Frontal cortex (tissue), 4 donors: ENCODE measurements around the gene SPDYE2B. TPM values are rescaled to one million over a fixed set of nuclear protein-coding genes. Genes with fewer than 3 reads are reported as not detected.
"Not testable (repeated sequence)": the region's sequence is repeated elsewhere in the genome, so short reads cannot be mapped to it uniquely, and the experiment has no call there.

ENCODE experiments used
- DNase-seq, 2 donors: peaks; one replicate each; pipeline ENCODE4 v3.0.0; 2012; ENCODE audit warnings: low spot score in 2 of 2
- FAIRE-seq: peaks from 2 replicates; lab custom pipeline; 2012; peaks lifted over from hg19 to GRCh38; lab: Jason Lieb, UNC
- total RNA-seq: library from RNA; depleted of rRNA; stranded (reverse); fragments of >200 nt; gene quantifications from one replicate; pipeline ENCODE4 v1.2.3, GENCODE V29; 2014
- donor health status: control.
- donor health status: control.
- donor health status: control.

The SPDYE2B gene
- not detected for total RNA-seq

- FAIRE-seq, DNase-seq: not testable (repeated sequence)
These were observed at the start of gene SPDYE2B for GRCh38 chr7:102649924-102650323. Gene SPDYE2B (plus strand): TSS chr7:102650319. CDS start chr7:102652349, 2,030 bp downstream.

- not testable (repeated sequence) for FAIRE-seq
These were observed 47.8 kb upstream of the SPDYE2B start for GRCh38 chr7:102602317-102602716.

GRCh38 chr7:102604431-102605145 is 45.5 kb upstream of the SPDYE2B start:
- not testable (repeated sequence) for DNase-seq, FAIRE-seq

More at GRCh38 chr7:102602317-102602716, 47.8 kb upstream of the SPDYE2B start:
- not testable (repeated sequence) for DNase-seq

DNA sequence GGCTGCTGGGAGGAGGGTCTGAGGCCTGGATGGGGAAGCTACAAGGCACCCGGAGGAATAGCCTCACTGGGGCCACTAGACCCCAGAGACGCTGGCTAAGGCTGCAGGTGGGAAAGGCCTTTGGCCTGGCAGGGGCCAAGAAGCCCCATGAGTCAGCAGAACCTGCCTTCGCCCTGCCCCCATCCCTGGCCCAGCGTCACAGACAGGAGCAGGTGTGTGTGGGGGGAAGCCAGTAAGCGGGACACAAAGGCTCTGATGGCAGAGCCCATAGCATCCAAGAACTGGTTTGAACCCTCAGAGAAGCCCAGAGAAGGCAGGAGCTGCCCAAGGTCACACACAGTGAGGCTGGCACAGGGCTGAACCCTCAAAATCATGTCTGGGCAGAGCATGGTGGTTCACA is 43.3 kb upstream of the SPDYE2B start:
- not testable (repeated sequence) for DNase-seq, FAIRE-seq

GRCh38 chr7:102609734-102610133 is 40.4 kb upstream of the SPDYE2B start:
- not testable (repeated sequence) for DNase-seq, FAIRE-seq

DNA sequence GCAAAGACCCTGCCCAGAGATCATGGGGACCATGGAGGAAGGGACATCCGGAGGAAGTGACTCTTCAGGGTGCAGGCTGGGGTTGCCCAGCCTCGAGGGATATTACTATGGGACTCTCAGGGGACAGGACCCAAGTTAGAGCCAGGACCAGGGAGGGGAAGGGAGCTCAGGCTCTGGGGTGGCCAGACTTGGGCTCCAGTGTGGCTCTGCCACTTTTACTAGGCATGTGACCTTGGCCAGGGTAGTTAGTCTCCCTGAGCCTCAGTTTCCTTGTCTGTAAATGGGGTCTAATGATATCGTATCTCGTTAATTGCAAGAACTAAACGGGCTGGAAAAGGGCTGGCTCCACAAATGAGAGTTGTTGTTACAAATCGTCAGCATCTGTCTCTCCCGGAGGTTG is 39.7 kb upstream of the SPDYE2B start:
- not testable (repeated sequence) for DNase-seq, FAIRE-seq

- not testable (repeated sequence) for FAIRE-seq, DNase-seq
These were observed 39.0 kb upstream of the SPDYE2B start for GRCh38 chr7:102611013-102611674.

DNA sequence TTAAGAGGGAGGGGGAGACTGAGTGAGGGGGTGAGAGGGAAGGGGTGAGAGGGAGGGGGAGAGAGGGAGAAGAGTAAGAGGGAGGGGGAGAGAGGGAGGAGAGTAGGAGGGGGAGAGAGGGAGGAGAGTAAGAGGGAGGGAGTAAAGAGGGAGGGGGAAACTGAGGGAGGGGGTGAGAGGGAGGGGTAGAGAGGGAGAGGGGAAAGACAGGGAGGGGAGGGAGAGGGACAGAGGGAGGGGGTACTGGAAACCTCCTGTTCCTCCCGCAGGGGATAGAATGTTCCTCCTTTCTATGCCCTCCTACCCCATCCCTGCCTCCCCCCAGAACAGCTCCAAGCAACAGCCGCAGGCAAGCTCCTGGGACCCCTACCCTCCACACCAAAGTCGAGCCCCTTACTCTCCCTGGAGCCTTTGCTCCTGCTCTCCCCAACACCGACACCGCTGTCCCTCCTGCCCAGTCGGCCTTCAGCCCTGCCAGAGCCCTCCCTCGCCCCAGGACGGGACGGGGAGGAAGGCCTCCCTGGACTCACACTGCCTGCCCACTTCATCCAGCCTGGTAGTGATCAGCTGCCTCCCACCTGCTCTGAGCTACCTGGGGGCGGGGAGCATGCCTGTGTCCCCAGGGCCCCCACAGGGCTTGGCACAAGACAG is 38.3 kb upstream of the SPDYE2B start:
- not testable (repeated sequence) for DNase-seq, FAIRE-seq

GRCh38 chr7:102613575-102614345 is 36.4 kb upstream of the SPDYE2B start:
- not testable (repeated sequence) for DNase-seq, FAIRE-seq

GRCh38 chr7:102614346-102614697 is 35.8 kb upstream of the SPDYE2B start:
- not testable (repeated sequence) for FAIRE-seq, DNase-seq

GRCh38 chr7:102614873-102615272 is 35.2 kb upstream of the SPDYE2B start:
- not testable (repeated sequence) for DNase-seq, FAIRE-seq

DNA sequence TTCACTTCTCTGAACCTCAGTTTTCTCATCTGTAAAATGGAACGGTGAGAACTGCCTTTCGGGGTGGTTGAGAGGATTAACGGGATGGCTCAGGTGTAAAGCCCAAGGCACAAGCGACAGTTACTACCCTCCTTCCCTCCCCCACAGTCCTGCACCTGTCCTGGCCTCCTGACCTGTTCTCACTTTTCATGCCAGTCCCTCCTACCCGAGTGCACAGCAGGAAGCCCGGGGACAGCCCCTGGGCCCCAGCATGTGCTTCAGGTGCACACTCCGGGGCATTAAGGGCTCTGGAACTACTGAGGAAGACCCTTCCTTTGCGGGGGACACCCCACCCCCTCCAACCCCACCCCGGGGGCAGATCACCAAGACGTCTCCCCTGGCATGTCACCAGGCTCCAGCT is 34.2 kb upstream of the SPDYE2B start:
- DNase-seq, FAIRE-seq: not testable (repeated sequence)

- DNase-seq, FAIRE-seq: not testable (repeated sequence)
These were observed 33.5 kb upstream of the SPDYE2B start, which contains the start of gene RASA4 for GRCh38 chr7:102616507-102617125. Gene RASA4 (minus strand): TSS chr7:102616756. CDS start chr7:102616689, 67 bp downstream.

DNA sequence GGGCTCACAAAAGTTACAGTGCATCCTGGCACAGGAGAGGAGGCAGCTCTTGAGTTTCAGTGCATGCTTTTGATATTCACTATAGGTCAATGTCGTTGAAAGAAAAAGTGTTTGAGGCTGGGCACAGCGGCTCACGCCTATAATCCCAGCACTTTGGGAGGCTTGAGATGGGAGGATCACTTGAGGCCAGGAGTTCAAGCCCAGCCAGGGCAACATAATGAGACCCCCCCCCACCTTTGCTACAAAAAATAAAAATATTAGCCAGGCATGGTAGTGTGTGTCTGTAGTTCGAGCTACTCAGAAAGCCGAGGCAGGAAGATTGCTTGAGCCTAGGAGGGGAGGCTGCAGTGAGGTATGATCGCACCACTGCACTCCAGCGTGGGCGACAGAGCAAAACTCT is 32.0 kb upstream of the SPDYE2B start:
- DNase-seq, FAIRE-seq: not testable (repeated sequence)

GRCh38 chr7:102627271-102627904 is 22.7 kb upstream of the SPDYE2B start:
- not testable (repeated sequence) for DNase-seq, FAIRE-seq

DNA sequence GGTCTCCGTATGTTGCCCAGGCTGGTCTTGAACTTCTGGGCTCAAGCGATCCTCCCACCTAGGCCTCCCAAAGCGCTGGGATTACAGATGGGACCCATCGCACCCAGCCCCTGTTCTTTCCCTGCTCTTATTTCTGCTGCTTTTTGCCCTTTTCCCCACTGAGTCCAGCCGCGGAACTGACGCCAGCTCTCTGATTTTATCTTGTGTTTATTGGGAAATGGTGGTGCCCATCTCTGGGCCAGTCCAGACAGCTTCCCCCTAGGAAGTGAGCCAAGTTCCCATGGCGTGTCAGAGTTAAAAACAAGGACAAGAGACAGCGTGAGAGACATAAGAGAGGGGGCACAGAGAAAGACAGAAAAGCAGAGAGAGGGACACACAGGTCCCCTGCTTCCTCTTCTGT is 19.5 kb upstream of the SPDYE2B start:
- DNase-seq, FAIRE-seq: not testable (repeated sequence)

GRCh38 chr7:102634299-102634698 is 15.8 kb upstream of the SPDYE2B start:
- not testable (repeated sequence) for FAIRE-seq, DNase-seq

DNA sequence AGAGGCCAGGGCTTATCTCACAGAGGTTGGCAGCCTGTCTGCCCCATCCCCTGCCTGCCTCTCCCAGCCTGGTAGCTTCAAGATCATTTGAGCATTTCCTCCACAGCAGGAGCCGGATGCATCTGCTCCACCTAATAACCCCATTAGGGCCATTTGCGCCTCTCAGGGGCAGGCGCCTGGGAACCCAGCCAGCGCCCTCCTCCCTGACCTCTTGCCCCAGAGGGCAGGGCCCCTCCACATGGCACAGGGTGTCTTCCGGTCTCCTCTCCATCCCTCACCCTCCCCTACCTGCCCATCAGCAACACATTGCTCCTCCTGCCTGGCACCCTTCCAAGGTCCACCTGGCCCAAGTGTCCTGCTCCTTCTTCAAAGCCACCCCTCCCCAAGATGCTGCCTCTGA is 14.8 kb upstream of the SPDYE2B start:
- FAIRE-seq, DNase-seq: not testable (repeated sequence)
